GM13977 (cell line): Measurements from ENCODE around the gene RPL37.

Experiments used
- DNase-seq: peaks from one replicate; pipeline ENCODE4 v3.0.0; 2012; ENCODE audit warnings: low spot score
- CTCF ChIP-seq: IDR thresholded peaks from 2 replicates; pipeline ENCODE4 v1.5.1; 2012; ENCODE audit warnings: mild to moderate bottlenecking, control low read depth; ENCODE audit not compliant: insufficient read depth; ENCODE audit errors: extremely low read depth, missing control alignments
- in situ Hi-C: fragments of 300-500 bp; cut with MboI; formaldehyde crosslinking; loops from one replicate; pipeline ENCODE4 v1.12.0; 2022; ENCODE audit warnings: low sequenced_read_pairs, low pct_unique_long_range_greater_than_20kb, mixed read lengths, inconsistent platforms; ENCODE audit not compliant: unreplicated experiment

Gene RPL37

DNA sequence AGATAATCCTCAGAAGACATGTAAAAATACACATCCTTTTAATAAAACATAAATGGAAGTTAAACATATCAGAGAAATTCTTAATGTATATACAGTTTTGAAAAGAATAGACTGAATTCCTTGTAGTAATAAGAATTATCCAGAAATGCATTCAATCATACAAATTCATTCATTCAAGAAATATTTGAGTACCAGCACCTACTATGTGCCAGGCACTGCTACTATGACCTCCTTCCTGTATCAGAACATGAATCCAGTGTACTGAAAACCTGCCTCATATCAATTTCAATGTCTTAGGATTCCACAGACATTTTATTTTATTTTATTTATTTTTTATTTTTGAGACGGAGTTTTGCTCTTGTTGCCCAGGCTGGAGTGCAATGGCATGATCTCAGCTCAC, 50.1 kb downstream of the RPL37 start:
- TF ChIP-seq CTCF, result no peak
- DNase-seq, result no peak
- in situ Hi-C loops, result no loop called here

DNA sequence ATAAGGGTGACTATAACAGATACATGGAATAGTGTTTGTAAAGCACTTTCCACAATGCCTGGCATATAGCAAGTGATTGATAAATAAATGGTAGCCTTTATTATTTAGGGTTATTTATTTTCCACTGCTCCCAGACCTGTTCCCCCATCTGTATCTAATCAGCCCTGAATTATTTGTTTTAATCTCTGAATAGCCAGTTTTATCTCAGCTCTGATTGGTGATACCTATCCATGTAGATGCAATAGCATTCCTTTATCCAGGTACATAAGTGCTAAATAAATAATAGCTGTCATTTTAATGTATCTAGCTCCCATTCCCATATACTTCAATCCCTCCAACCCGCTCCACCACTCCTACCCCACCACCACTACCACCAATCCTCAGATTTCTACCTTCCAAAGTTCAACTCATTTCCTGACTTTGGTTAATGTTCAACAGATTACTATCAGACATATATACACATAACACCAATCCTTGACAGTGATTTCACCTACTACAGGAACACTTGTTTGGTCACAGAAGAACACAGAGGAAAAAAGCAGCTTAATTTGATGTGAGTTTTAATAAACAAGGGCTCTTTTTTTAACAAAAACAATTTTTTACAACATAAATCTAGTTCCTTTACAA, 50.9 kb downstream of the RPL37 start:
- no peak for DNase-seq
- no peak for TF ChIP-seq CTCF
- in situ Hi-C loops, result no loop called here

GRCh38 chr5:40781843-40782409, 53.1 kb downstream of the RPL37 start:
- no peak for TF ChIP-seq CTCF
- no peak for DNase-seq
- in situ Hi-C loops, result no loop called here

- DNase-seq, result no peak
- no peak for TF ChIP-seq CTCF
Measured at GRCh38 chr5:40780858-40781257, 54.2 kb downstream of the RPL37 start.

GRCh38 chr5:40780199-40780598, 54.8 kb downstream of the RPL37 start:
- TF ChIP-seq CTCF, result no peak
- no peak for DNase-seq
- in situ Hi-C loops, result no loop called here

More at GRCh38 chr5:40780858-40781257, 54.2 kb downstream of the RPL37 start:
- in situ Hi-C loops, result no loop called here

DNA sequence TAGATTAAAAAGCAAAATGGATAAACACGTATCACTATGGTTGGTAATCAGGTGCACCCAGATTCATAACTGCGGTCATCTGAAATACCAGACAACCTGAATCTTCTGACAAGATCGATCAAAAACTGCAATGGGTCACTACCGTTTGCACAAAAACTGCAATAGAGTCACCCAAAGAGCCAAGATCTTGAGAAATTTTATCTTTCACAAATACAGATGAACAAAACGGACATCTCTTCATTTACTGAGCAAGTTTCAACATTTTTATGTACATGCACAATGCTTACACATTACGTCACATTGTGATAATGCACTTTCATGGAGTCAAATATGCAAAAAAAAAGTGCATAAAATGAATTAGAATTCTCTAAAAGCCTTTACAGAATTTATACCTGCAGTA, 55.5 kb downstream of the RPL37 start:
- DNase-seq, result no peak
- in situ Hi-C loops, result no loop called here
- TF ChIP-seq CTCF, result no peak
